IMR-90 (cell line): ENCODE results near the gene CD46. TPM values are rescaled to one million over a fixed set of nuclear protein-coding genes. Genes with fewer than 3 reads are reported as not detected.

Experiments used
- ATAC-seq: fragments of 200-7000 bp; cut with Tn5 transposase; 2 replicates; pipeline ENCODE4 v1.9.1; 2020; ENCODE audit warnings: low read depth, mild to moderate bottlenecking, moderate library complexity
- BruUV-seq: library from RNA; stranded (reverse); fragments of 400-500 nt; replicated peaks from 2 replicates; lab custom pipeline; 2021; lab: Mats Ljungman, UMichigan
- CTCF ChIA-PET: fragments of 300-600 bp; formaldehyde crosslinking; extraction: SDS; loops from one replicate; lab custom pipeline; 2021; ENCODE audit warnings: antibody characterized with exemption; lab: Yijun Ruan, JAX
- POLR2A ChIA-PET: fragments of 300-600 bp; sonication (Branson Sonifier 250); formaldehyde crosslinking; loops from one replicate; lab custom pipeline; 2022; ENCODE audit warnings: antibody characterized with exemption; ENCODE audit not compliant: unreplicated experiment; lab: Charles Lee
- DNase-seq: peaks from one replicate; pipeline ENCODE4 v3.0.0; 2013
- H2AFZ ChIP-seq: replicated peaks from 2 replicates; pipeline ENCODE3; 2013; ENCODE audit warnings: low read length, mild to moderate bottlenecking; ENCODE audit not compliant: poor library complexity
- H2AK5ac ChIP-seq: 2 replicates; pipeline ENCODE4 v1.6.1; 2013; ENCODE audit warnings: low read depth, low read length, inconsistent platforms
- H2AK9ac ChIP-seq: replicated peaks from 2 replicates; pipeline ENCODE3; 2013; ENCODE audit warnings: mild to moderate bottlenecking, low read depth, low read length, moderate library complexity; ENCODE audit not compliant: poor library complexity
- H2BK120ac ChIP-seq: 2 replicates; pipeline ENCODE4 v1.6.1; 2013; ENCODE audit warnings: low read depth, low read length, inconsistent platforms
- H2BK15ac ChIP-seq: 3 replicates; pipeline ENCODE4 v1.6.1; 2013; ENCODE audit warnings: low read depth, low read length, inconsistent platforms
- H2BK20ac ChIP-seq: 2 replicates; pipeline ENCODE4 v1.6.1; 2013; ENCODE audit warnings: low read depth, mild to moderate bottlenecking, inconsistent platforms, low read length, moderate library complexity
- H2BK5ac ChIP-seq: 2 replicates; pipeline ENCODE4 v1.6.1; 2013; ENCODE audit warnings: mild to moderate bottlenecking, low read depth, low read length, inconsistent platforms; ENCODE audit not compliant: poor library complexity, severe bottlenecking
- H3K14ac ChIP-seq: replicated peaks from 2 replicates; pipeline ENCODE4 v1.6.1; 2013; ENCODE audit warnings: low read depth, low read length, inconsistent platforms
- H3K18ac ChIP-seq: 2 replicates; pipeline ENCODE4 v1.6.1; 2013; ENCODE audit warnings: low read depth, low read length, control low read depth
- H3K23ac ChIP-seq: 2 replicates; pipeline ENCODE4 v1.6.1; 2013; ENCODE audit warnings: low read depth, low read length, inconsistent platforms
- H3K27ac ChIP-seq: 2 replicates; pipeline ENCODE4 v1.5.1; 2013; ENCODE audit warnings: mild to moderate bottlenecking, control low read depth, low read length; ENCODE audit not compliant: insufficient read depth
- H3K27me3 ChIP-seq: 2 replicates; pipeline ENCODE4 v1.6.1; 2013; ENCODE audit warnings: low read length; ENCODE audit not compliant: control insufficient read depth, insufficient read depth
- H3K36me3 ChIP-seq: 2 replicates; pipeline ENCODE4 v1.6.1; 2013; ENCODE audit warnings: low read length, mixed read lengths; ENCODE audit not compliant: control insufficient read depth, insufficient read depth
- H3K4ac ChIP-seq: 2 replicates; pipeline ENCODE4 v1.6.1; 2013; ENCODE audit warnings: low read depth, low read length, inconsistent platforms
- H3K4me1 ChIP-seq: 2 replicates; pipeline ENCODE4 v1.6.1; 2013; ENCODE audit warnings: low read length, mixed read lengths; ENCODE audit not compliant: control insufficient read depth, insufficient read depth
- H3K4me2 ChIP-seq: 2 replicates; pipeline ENCODE4 v1.6.1; 2013; ENCODE audit warnings: low read depth, mild to moderate bottlenecking, control low read depth, low read length, moderate library complexity
- H3K4me3 ChIP-seq: 2 replicates; pipeline ENCODE4 v1.5.1; 2013; ENCODE audit warnings: low read depth, mild to moderate bottlenecking, control low read depth, low read length, moderate library complexity; ENCODE audit not compliant: insufficient read depth
- H3K56ac ChIP-seq: 2 replicates; pipeline ENCODE4 v1.6.1; 2013; ENCODE audit warnings: low read length, inconsistent platforms; ENCODE audit not compliant: insufficient read depth; ENCODE audit errors: extremely low read depth
- H3K79me1 ChIP-seq, 2 experiments: 2 replicates each; pipeline ENCODE4 v1.6.1; 2013; ENCODE audit warnings: low read length in 2 of 2, inconsistent platforms in 1 of 2, low read depth in 1 of 2
- H3K9ac ChIP-seq: 2 replicates; pipeline ENCODE4 v1.6.1; 2013; ENCODE audit warnings: low read depth, low read length, control low read depth
- H3K9me1 ChIP-seq: 2 replicates; pipeline ENCODE4 v1.6.1; 2013; ENCODE audit warnings: low read length, inconsistent platforms; ENCODE audit not compliant: insufficient read depth
- H3K9me3 ChIP-seq: 2 replicates; pipeline ENCODE4 v1.6.1; 2013; ENCODE audit warnings: low read length; ENCODE audit not compliant: control insufficient read depth, insufficient read depth
- H4K20me1 ChIP-seq: 2 replicates; pipeline ENCODE4 v1.6.1; 2013; ENCODE audit warnings: low read length, inconsistent platforms; ENCODE audit not compliant: insufficient read depth
- H4K5ac ChIP-seq: 2 replicates; pipeline ENCODE4 v1.6.1; 2013; ENCODE audit warnings: mild to moderate bottlenecking, low read depth, low read length, control low read depth
- H4K8ac ChIP-seq, 2 experiments: 2 replicates each; pipeline ENCODE4 v1.6.1; 2013; ENCODE audit warnings: low read depth in 2 of 2, low read length in 2 of 2, control low read depth in 1 of 2, inconsistent platforms in 1 of 2
- H4K91ac ChIP-seq: 2 replicates; pipeline ENCODE4 v1.6.1; 2013; ENCODE audit warnings: low read depth, low read length, inconsistent platforms; ENCODE audit not compliant: insufficient read depth
- MAFK ChIP-seq: IDR thresholded peaks from 2 replicates; pipeline ENCODE4 v1.6.1; 2012; ENCODE audit warnings: low read depth, low read length, improper control_type of control experiment
- WGBS, 2 experiments: methylation state at CpG; one replicate each; pipeline versions ENCODE4 v1.1.5 to v1.1.7; 2013; ENCODE audit warnings: missing lambda C conversion rate in 2 of 2; ENCODE audit not compliant: insufficient read length in 1 of 2; ENCODE audit errors: extremely low coverage in 2 of 2; 5-methylcytosine and 5-hydroxymethylcytosine counted together
- dilution Hi-C: fragments of 300-500 bp; cut with HindIII; formaldehyde crosslinking; loops from one replicate; pipeline ENCODE4 v1.14.3; 2018; ENCODE audit warnings: low sequenced_read_pairs; ENCODE audit not compliant: unreplicated experiment
- in situ Hi-C: fragments of 300-500 bp; cut with MboI; formaldehyde crosslinking; loops from 3 replicates; pipeline ENCODE4 v1.14.3; 2019; ENCODE audit warnings: low sequenced_read_pairs, inconsistent platforms, mixed read lengths
- intact Hi-C: fragments of 100-400 bp; cut with micrococcal nuclease; formaldehyde crosslinking; loops from 2 replicates; pipeline ENCODE4 v1.10.0; 2022
- polyA plus RNA-seq, 3 experiments: library from polyadenylated mRNA; depleted of rRNA; stranded (reverse); fragments of >200 nt; gene quantifications; 2 replicates each; pipeline ENCODE4 v1.2.3, GENCODE V29; 2012; ENCODE audit warnings: low replicate concordance in 1 of 3
- total RNA-seq: library from RNA; depleted of rRNA; stranded (reverse); fragments of >200 nt; gene quantifications from 2 replicates; pipeline ENCODE4 v1.2.3, GENCODE V29; 2012

CD46 gene
- total and polyA plus RNA-seq, 2 of the 4 experiments (the other 2 are of a cell fraction), result 37.1 to 82.0 TPM

- H3K36me3 ChIP-seq, result peaks cover 14% of the 10 kb centered on the region; the same call in 1 of the 2 replicates
- H3K27me3 ChIP-seq, result no peaks in the 10 kb centered on the region
- H2BK120ac ChIP-seq, result no peak overlapping the region
- H2BK5ac ChIP-seq, result no peak overlapping the region
- no peak overlapping the region for H2AFZ ChIP-seq
- no peak overlapping the region for H3K14ac ChIP-seq
- peak overlapping the region; percentile 31 for H2AK9ac ChIP-seq
- no peaks in the 10 kb centered on the region for H4K20me1 ChIP-seq
- H2AK5ac ChIP-seq, result no peak overlapping the region
- intact Hi-C loops (loop anchor here (5.0 kb wide), 1 partner anchor 87 kb away; no protein-coding TSS in a partner anchor), in situ Hi-C loops (no loop called here), dilution Hi-C loops (no loop called here)
- no peak overlapping the region for H2BK20ac ChIP-seq
- H4K8ac ChIP-seq, result no peak overlapping the region
- H3K9ac ChIP-seq, result no peak overlapping the region
- no peak; the same call in 1 of the 2 replicates for ATAC-seq
- no peaks in the 10 kb centered on the region for H3K9me1 ChIP-seq
- H3K4ac ChIP-seq, result no peak overlapping the region
- DNase-seq, result peak; percentile 18
- H3K23ac ChIP-seq, result no peak overlapping the region
- H3K4me3 ChIP-seq, result no peak overlapping the region
- ChIA-PET CTCF (interaction anchor here (2.0 kb wide), 1 partner anchor 20 kb away, joined by 6 read pairs; no protein-coding TSS in a partner anchor), POLR2A (no interaction called here)
- H4K91ac ChIP-seq, result no peak overlapping the region
- no peaks in the 10 kb centered on the region for H3K79me1 ChIP-seq
- no peak overlapping the region for H3K4me2 ChIP-seq
- H2BK15ac ChIP-seq, result no peak overlapping the region
- 82% methylated on average over 3 of the region's 6 CpGs; no CpG with 5 or more reads in 1 of the 2 experiments for WGBS, 2 experiments
- H3K27ac ChIP-seq, result no peak overlapping the region
- no peak overlapping the region for H3K56ac ChIP-seq
- no TSS peak for BruUV-seq
- H3K4me1 ChIP-seq, result no peaks in the 10 kb centered on the region; the same call in 1 of the 2 replicates
- no peaks in the 10 kb centered on the region for H3K9me3 ChIP-seq
- no peak for TF ChIP-seq MAFK
- H3K18ac ChIP-seq, result no peak overlapping the region
- no peak overlapping the region for H4K5ac ChIP-seq
Observed at GRCh38 chr1:207798847-207799246, 47.0 kb downstream of the CD46 start.
